Hematopoietic multipotent progenitor cell treated with erythropoietin and hydrocortisone succinate and interleukin-3 and kit ligand, for 6 days (in vitro differentiated cells): ENCODE data around the gene SEMA4D.

Experiments used
- DNase-seq: peaks from one replicate; pipeline ENCODE4 v3.0.0-alpha.2; 2015

The SEMA4D gene

DNA sequence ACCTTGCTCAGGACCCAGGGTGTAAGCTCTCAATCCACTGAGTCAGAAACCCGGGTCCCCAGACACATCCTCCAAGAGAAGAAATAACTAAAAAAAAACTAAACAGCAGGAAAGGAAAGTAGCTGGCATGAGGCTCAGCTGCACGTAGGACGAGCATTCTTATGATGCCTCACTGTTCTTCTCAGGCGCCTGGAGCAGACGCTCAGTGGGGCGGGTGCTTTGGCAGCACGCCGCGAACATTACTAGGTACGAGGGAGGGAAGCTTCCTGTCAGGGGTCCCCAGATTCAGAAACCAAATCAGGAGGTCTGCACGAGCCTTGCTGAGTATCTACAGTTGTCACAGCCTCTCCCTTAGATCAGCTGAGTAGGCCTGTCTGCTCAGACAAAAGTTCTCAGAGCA lies 93.8 kb downstream of the SEMA4D start:
- DNase-seq = no peak

GRCh38 chr9:89402695-89403427 lies 95.1 kb downstream of the SEMA4D start:
- no peak for DNase-seq

DNA sequence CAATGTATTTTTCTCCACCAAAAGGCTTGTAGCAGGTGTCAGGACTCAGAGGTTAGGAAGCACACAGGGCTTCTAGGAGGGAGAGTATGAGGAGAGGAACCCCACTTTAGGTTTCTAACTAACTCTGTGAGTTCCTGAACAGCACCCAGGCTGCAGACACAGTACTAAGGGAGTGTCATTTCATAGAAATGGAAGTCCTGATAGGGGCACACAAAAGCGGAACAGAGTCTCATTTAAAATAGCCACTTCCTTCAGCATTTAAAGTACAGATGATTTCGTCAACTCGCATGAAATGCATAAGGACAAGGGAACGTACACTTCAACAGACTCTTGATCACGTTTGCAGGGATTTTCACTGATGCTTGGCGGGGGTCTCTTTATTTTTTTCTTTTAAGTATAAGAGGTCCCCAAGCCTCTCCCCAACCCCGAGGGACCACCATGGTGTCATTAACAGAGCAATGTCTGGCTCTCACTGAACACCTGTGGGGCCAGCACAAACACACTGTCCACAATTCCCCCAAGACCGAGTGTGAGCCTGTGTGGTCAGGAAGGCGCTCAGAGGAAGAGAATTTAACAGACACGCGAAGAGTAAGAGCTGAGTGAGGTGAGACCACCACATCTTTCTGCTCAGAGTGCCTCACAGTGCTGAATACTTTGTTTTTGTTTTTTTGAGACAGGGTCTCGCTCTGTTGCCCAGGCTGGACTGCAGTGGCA lies 97.4 kb downstream of the SEMA4D start:
- peak; percentile 79 for DNase-seq

DNA sequence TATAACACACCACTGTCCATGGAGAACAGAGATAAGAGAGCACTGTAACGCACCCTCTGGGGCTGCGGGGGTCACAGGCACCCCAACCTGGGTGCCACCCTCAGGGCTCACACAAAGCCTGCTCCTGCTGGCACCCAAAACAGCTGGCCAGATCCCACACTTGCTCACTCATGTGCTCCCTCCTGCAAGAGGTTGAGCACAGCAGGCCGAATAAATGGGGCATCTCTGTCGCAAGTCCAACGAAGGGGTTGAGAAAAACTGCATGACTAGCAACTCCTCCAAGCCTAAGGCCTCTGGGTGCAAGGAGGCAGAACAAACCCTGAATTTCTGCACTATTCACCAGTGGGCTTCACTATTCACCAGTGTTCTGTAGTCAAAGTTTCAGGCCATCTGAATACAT lies 99.3 kb downstream of the SEMA4D start:
- no peak for DNase-seq

GRCh38 chr9:89397471-89397870 lies 100.4 kb downstream of the SEMA4D start:
- DNase-seq = no peak

DNA sequence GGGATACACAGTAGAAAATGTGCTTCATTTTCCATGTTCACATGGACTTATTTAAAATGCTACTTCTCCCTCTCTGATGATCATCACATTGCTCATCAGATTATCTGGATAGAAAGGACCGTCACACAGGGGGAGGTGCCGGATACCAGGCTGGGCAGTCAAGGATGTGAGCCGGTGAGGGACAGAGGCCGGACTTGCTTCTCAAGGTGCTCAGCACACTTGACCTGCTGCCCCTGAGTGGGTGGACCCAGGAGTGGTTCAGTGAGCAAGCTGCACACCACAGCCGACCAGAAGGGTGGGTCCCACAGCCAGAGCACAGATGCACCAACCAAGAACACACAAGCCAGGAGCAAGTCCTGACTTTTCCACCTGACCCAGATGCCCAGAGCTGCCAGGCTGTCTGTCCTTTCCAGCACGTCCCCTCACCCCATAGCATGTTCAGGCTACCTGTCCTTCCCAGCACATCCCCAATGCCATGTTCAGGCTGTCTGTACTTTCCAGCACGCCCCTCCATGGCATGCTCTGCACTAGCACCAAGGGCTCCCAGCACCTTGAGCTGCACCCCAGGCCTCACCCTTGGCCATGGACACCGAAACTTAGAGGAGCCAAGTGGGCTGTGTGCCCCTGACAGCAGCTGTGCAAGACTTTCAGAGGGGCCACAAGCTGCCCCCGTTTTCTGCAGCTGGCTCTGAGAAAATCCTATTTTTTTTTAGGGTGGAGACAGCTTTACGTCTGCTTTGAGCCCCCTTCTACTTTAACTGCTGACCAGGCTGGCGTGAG lies 101.8 kb downstream of the SEMA4D start:
- no peak for DNase-seq

GRCh38 chr9:89394412-89394811 lies 103.5 kb downstream of the SEMA4D start:
- no peak for DNase-seq

DNA sequence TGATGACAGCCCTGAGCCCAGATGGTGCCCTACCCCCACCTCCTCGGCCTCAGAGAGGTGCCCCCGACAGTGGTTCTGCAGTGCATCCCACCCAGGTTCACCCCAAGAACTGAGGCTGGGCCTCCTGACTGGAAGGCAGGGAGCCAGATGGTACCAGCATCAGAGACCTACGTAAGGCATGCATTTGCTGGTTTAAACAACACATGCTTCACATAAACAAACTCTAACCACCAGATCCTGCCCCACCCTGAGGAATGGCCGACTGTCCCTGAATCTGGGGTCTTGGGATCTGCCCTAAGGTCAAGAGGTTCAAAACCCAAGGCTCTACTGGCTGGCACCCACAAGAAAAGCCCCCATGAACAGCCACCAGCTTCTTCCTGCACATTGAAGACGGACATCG lies 106.3 kb downstream of the SEMA4D start:
- no peak for DNase-seq

DNA sequence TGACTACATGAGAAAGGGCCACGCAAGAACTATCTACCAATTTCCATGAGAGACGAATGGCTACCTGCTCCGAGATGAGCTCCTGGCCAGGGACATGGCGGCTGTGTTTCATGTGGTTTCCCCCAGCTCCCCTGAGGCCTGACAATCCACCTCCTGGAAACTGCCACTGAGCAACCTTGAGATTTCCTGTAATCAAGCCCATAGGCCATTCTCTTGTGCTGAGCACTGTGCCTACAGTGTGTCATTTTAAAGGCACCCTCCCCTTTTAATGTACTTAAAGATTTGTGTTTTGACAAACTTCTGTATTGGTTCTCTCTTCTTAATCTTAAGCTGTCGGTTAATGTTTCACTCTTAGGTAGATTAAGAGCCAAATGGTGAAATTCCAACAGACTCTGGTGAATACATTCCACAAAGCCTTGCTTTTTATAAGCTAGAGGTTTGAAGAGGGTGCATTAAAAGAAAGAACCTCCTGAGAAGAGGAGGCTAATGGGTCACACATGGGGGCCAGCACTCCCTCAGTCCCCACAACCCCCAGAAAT lies 107.3 kb downstream of the SEMA4D start:
- no peak for DNase-seq

DNA sequence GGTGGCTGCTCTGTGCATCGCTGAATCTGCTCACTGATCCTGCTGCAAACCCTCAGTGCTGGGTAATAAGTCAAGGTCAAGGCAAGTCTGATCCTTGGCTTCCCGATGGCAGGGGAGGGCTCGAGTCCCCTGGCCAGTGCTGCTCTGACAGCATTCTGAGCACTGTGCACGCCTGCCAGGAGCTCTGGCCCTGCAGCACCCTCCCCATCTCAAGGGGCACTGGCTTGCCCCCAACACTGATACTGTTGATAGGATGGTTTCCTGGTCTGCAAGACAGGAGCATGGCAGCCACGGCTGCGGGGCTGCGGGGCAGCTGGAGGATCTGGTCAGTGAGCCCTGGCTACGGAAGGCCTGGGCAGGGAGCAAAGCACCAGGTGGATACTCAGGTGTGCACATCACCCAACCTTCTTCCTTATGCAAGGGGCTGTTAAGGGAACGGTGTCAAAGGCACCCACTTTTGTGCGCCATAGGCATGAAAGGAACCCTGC lies 107.8 kb downstream of the SEMA4D start:
- no peak for DNase-seq

- DNase-seq = no peak
Measured at GRCh38 chr9:89388868-89389177, 109.1 kb downstream of the SEMA4D start.

DNA sequence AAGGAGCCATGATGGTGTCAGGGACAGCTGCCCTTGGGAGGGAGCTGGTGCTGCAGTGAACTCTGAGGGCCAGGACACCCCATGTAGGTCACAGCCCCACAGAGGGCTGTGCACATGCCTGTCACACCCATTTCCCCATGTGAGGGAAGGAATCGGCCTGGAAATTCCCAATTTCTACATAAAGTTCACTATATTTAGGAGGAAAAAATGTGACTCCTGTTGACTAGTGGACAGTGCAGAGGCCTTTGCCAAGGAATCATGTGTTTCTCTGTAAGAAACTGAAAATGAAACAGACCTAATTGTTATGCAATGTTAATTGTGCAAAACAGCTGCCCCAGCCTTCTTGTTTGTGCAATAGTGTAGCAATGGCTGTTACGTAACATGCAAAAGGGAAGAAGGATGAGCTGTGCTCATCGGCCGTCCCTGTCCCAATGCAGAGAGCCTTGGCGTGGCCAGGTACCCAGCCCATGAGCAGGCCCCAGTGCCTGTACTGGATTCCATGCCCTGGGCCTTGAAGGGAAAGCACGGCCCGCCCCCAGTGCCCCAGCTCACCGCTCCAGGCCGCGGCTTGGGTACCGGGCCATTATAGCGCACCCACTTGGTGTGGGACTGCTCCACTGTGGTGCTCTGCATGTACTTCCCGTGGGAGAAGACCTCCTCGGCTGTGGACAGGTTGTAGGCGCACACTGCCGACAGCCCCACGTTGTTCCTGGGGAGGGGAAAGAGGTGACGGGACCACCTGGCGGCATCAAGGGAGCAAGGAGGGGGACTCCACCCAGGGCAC lies 109.6 kb downstream of the SEMA4D start:
- DNase-seq = peak; percentile 79

GRCh38 chr9:89387197-89387849 lies 110.6 kb downstream of the SEMA4D start:
- no peak for DNase-seq

- DNase-seq = no peak
Measured at GRCh38 chr9:89386797-89387196, 111.1 kb downstream of the SEMA4D start.

DNA sequence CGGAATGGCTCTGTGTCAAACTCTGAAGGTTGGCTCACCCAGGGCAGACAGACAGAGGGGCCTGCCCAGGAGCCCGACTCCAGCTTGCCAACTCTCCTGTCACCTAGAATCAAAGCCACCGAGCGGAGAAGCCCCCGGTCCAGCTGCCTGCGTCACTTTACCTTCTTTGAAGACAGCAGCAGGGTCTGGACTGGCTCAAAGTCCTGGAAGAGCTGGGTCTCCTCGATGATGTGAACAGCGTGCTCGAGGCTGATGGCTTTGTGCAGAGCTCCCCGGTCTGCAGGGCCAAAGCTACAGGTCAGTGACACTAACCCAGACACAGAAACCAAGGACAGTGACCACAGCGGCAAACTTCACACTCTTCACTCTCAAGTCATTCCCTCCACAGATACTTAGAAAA lies 111.7 kb downstream of the SEMA4D start:
- no peak for DNase-seq

GRCh38 chr9:89384783-89385182 lies 113.1 kb downstream of the SEMA4D start:
- DNase-seq = no peak

GRCh38 chr9:89383721-89384300 lies 114.1 kb downstream of the SEMA4D start:
- no peak for DNase-seq

DNA sequence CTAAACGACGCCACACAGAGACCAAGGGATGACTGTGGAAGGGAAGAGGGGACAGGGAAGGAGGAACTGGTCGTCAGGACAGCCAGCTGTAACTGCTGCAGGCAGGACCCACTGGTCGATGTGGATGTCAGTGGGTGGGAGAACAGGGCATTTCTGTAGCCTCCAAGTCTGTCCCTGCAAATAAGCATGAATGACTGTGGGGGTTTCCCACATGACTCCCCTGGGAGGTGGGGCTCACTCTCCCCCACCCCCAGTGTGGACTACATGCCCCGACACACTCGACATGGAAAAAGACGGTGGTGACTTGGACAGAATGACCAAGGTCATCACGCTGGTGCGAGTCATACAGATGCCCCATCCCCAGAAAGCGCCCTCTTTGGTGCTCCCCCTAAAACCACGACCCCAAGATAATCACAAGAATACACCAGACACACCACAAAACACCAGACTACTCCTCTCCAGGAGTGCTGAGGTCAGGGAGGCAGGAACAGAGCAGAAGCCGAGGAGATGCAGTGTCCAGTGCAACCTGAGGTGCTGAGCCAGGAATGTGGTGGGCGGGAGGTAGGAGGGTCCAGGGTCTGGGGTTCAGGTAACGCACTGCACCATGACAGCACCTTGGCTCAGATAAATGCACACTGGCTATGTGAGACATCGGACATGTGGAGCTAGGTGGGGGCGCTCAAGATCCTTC lies 114.7 kb downstream of the SEMA4D start:
- DNase-seq = no peak

DNA sequence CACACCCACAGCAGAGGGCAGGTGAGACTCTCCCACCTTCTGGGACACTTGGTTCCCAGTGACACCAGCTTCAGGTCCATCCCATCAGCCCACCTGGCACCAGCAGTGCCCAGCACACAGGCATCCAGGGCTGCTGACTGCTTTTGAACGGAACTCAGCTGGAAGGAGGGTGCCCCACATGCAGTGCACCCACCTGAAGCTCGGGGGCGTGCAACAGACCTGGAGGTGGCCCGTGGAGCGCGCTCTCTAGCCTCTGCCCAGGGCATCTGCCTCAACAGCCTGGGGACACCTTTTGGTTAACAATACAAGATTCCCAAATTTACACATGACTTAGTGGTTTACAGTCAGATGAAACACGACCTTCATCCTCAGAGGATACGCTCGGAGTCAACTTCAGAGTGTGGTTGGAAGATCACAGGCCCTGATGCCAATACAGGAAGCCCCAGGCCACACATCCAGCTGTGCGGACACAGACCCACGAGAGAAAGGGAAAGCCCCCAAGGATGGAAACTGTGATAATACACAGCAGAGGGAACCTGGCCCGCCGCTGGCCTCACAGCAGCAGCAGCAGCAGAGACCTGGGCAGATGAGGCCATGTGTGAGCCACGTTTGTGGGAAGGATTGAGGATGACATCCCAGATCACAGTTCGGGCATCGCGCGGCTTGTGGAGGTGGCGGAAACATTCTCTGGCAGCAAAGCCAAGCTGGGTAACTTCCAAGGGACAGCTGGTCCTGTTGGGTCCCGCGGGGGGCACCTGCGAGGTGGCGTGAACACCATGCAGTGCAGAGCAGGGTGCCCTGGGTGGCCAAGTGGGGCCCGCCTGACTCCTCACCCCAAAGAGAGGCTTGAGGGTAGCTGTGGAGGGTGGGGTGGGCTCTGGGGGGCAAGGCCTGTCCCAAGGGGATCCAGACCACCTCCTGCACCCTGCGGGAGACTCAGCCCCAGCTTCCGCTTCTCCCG lies 115.6 kb downstream of the SEMA4D start:
- DNase-seq = no peak

- no peak for DNase-seq
Measured at GRCh38 chr9:89381308-89381609, 116.7 kb downstream of the SEMA4D start.
